HCT116 (cell line): ENCODE results near the gene SIGMAR1. TPM values are rescaled to one million over a fixed set of nuclear protein-coding genes. Genes with fewer than 3 reads are reported as not detected.

Experiments used
- ATAC-seq: fragments of 200-7000 bp; cut with Tn5 transposase; 2 replicates; pipeline ENCODE4 v1.9.1; 2020; ENCODE audit warnings: mild to moderate bottlenecking, moderate library complexity
- BruUV-seq: library from RNA; stranded (reverse); fragments of 400-500 nt; replicated peaks from 2 replicates; lab custom pipeline; 2021; lab: Mats Ljungman, UMichigan
- CTCF ChIA-PET: fragments of 300-600 bp; sonication (Branson Sonifier 250); formaldehyde crosslinking; loops from one replicate; lab custom pipeline; 2021; ENCODE audit warnings: antibody characterized with exemption; lab: Charles Lee
- POLR2A ChIA-PET: fragments of 300-600, 350-600 bp; sonication (Branson Sonifier 250); formaldehyde crosslinking; loops from one replicate; lab custom pipeline; 2021; ENCODE audit warnings: antibody characterized with exemption; lab: Charles Lee
- RAD21 ChIA-PET, 2 experiments: fragments of 300-600 bp; sonication (Branson Sonifier 250); formaldehyde crosslinking; loops; one replicate each; lab custom pipeline; 2023; ENCODE audit warnings: low total read pairs in 2 of 2; ENCODE audit not compliant: uncharacterized antibody in 2 of 2, unreplicated experiment in 2 of 2, low non-redundant PET in 1 of 2; lab: Charles Lee
- DNase-seq: peaks from one replicate; pipeline ENCODE4 v3.0.0-alpha.2; 2010; ENCODE audit warnings: low read depth, low spot score
- H2AFZ ChIP-seq: fragments of 200-600 bp; shearing (Covaris generic), sonication (generic); 2 replicates; pipeline ENCODE4 v1.6.1; 2017; ENCODE audit warnings: low read depth, mixed run types, mixed read lengths, antibody characterized with exemption, low read length; ENCODE audit not compliant: poor library complexity, severe bottlenecking
- H3K27ac ChIP-seq: 2 replicates; pipeline ENCODE4 v1.5.1; 2012; ENCODE audit warnings: low read depth, low read length
- H3K27me3 ChIP-seq: fragments of 200-600 bp; sonication (generic); 2 replicates; pipeline ENCODE4 v1.6.1; 2016; ENCODE audit warnings: mixed run types, low read length, mixed read lengths; ENCODE audit not compliant: insufficient read depth
- H3K36me3 ChIP-seq, 2 experiments: fragments of 200-500 bp in 1 of 2; fragments of 200-600 bp in 1 of 2; sonication (Bioruptor generic) in 1 of 2; sonication (generic) in 1 of 2; 2 replicates each; pipeline versions ENCODE4 v1.5.1 to v1.6.1; 2014 to 2016; ENCODE audit warnings: low read length in 2 of 2, inconsistent platforms in 1 of 2, mixed read lengths in 1 of 2, mixed run types in 1 of 2; ENCODE audit not compliant: insufficient read depth in 2 of 2, control insufficient read depth in 1 of 2
- H3K4me1 ChIP-seq, 2 experiments: fragments of 200-600 bp in 1 of 2; sonication (generic) in 1 of 2; 2 replicates each; pipeline versions ENCODE4 v1.5.1 to v1.6.1; 2012 to 2017; ENCODE audit warnings: low read length in 2 of 2, inconsistent platforms in 1 of 2, mild to moderate bottlenecking in 1 of 2, mixed read lengths in 1 of 2, mixed run types in 1 of 2, moderate library complexity in 1 of 2; ENCODE audit not compliant: insufficient read depth in 2 of 2, control insufficient read depth in 1 of 2
- H3K4me2 ChIP-seq: fragments of 200-600 bp; sonication (generic); 2 replicates; pipeline ENCODE4 v1.6.1; 2017; ENCODE audit warnings: mixed run types, low read length, mixed read lengths
- H3K4me3 ChIP-seq, 2 experiments: fragments of 200-600 bp in 1 of 2; sonication (generic) in 1 of 2; replicated peaks in 1 of 2; 2 replicates each; pipeline ENCODE4 v1.5.1; 2011 to 2016; ENCODE audit warnings: low read length in 2 of 2, control low read depth in 1 of 2, low read depth in 1 of 2, mild to moderate bottlenecking in 1 of 2, mixed read lengths in 1 of 2, mixed run types in 1 of 2
- H3K79me2 ChIP-seq: fragments of 200-600 bp; sonication (generic); 2 replicates; pipeline ENCODE4 v1.6.1; 2017; ENCODE audit warnings: mild to moderate bottlenecking, mixed run types, low read length, moderate library complexity, mixed read lengths; ENCODE audit not compliant: insufficient read depth
- H3K9ac ChIP-seq: fragments of 200-600 bp; sonication (generic); 2 replicates; pipeline ENCODE4 v1.6.1; 2016; ENCODE audit warnings: low read length, mixed read lengths
- H3K9me2 ChIP-seq: fragments of 200-600 bp; sonication (generic), shearing (Covaris generic); 2 replicates; pipeline ENCODE4 v1.6.1; 2017; ENCODE audit warnings: mixed run types, mild to moderate bottlenecking, moderate library complexity; ENCODE audit not compliant: insufficient read depth
- H3K9me3 ChIP-seq, 2 experiments: fragments of 200-500 bp in 1 of 2; fragments of 200-600 bp in 1 of 2; sonication (Bioruptor generic) in 1 of 2; sonication (generic) in 1 of 2; 2 replicates each; pipeline ENCODE4 v1.6.1; 2014 to 2017; ENCODE audit warnings: low read length in 2 of 2, mixed read lengths in 2 of 2, inconsistent platforms in 1 of 2, low read depth in 1 of 2, mild to moderate bottlenecking in 1 of 2, mixed run types in 1 of 2, moderate library complexity in 1 of 2; ENCODE audit not compliant: control insufficient read depth in 1 of 2, insufficient read depth in 1 of 2
- H4K20me1 ChIP-seq: fragments of 200-600 bp; sonication (generic), shearing (Covaris generic); 2 replicates; pipeline ENCODE4 v1.6.1; 2017; ENCODE audit warnings: mixed run types, mild to moderate bottlenecking, moderate library complexity; ENCODE audit not compliant: insufficient read depth
- CBX3 ChIP-seq: IDR thresholded peaks from 2 replicates; pipeline ENCODE4 v1.6.1; 2012; ENCODE audit warnings: low read depth
- CEBPB ChIP-seq: IDR thresholded peaks from 2 replicates; pipeline ENCODE4 v1.6.1; 2012; ENCODE audit warnings: low read depth
- ELF1 ChIP-seq: IDR thresholded peaks from 2 replicates; pipeline ENCODE4 v1.6.1; 2012; ENCODE audit warnings: low read depth, borderline replicate concordance
- EZH2phosphoT487 ChIP-seq: fragments of 200-600 bp; IDR thresholded peaks from 2 replicates; pipeline ENCODE4 v1.6.1; 2018; ENCODE audit warnings: antibody characterized with exemption, borderline replicate concordance
- JUND ChIP-seq: IDR thresholded peaks from 2 replicates; pipeline ENCODE4 v1.6.1; 2012
- MAX ChIP-seq: IDR thresholded peaks from 2 replicates; pipeline ENCODE4 v1.6.1; 2012
- SIN3A ChIP-seq: IDR thresholded peaks from 2 replicates; pipeline ENCODE4 v1.6.1; 2012; ENCODE audit warnings: low read depth
- SP1 ChIP-seq: IDR thresholded peaks from 2 replicates; pipeline ENCODE4 v1.6.1; 2012; ENCODE audit warnings: low read depth
- YY1 ChIP-seq: IDR thresholded peaks from 2 replicates; pipeline ENCODE4 v1.6.1; 2011; ENCODE audit warnings: low read length, low read depth, moderate library complexity, mild to moderate bottlenecking; ENCODE audit not compliant: insufficient replicate concordance; ENCODE audit errors: extremely low read depth
- ZBTB33 ChIP-seq: IDR thresholded peaks from 2 replicates; pipeline ENCODE4 v1.6.1; 2011; ENCODE audit warnings: mild to moderate bottlenecking, low read length, moderate library complexity; ENCODE audit not compliant: insufficient replicate concordance; ENCODE audit errors: extremely low read depth
- intact Hi-C: fragments of 100-400 bp; cut with micrococcal nuclease; formaldehyde crosslinking; loops from 2 replicates; pipeline ENCODE4 v1.10.0; 2022
- total RNA-seq: library from RNA; stranded (reverse); gene quantifications from one replicate; pipeline ENCODE4 v1.2.1, GENCODE V29; 2021; ENCODE audit not compliant: unreplicated experiment
- TF ChIP-seq, protein P1 (sequence below), 3 experiments: fragments of 200-600 bp in 1 of 3; sonication (generic) in 1 of 3; IDR thresholded peaks in 2 of 3; conservative IDR thresholded peaks in 1 of 3; 2 replicates each; pipeline ENCODE4 v1.5.1; 2012 to 2017; ENCODE audit warnings: low read depth in 2 of 3, low read length in 2 of 3, antibody characterized with exemption in 1 of 3, borderline replicate concordance in 1 of 3, control low read depth in 1 of 3, mild to moderate bottlenecking in 1 of 3, mixed read lengths in 1 of 3, mixed run types in 1 of 3, moderate library complexity in 1 of 3; ENCODE audit not compliant: insufficient read depth in 1 of 3
- TF ChIP-seq, protein P2 (sequence below): IDR thresholded peaks from 2 replicates; pipeline ENCODE4 v1.6.1; 2012; ENCODE audit warnings: low read depth

SIGMAR1 gene
- total RNA-seq, 1 experiment from 2014 or later: 109 TPM

DNA sequence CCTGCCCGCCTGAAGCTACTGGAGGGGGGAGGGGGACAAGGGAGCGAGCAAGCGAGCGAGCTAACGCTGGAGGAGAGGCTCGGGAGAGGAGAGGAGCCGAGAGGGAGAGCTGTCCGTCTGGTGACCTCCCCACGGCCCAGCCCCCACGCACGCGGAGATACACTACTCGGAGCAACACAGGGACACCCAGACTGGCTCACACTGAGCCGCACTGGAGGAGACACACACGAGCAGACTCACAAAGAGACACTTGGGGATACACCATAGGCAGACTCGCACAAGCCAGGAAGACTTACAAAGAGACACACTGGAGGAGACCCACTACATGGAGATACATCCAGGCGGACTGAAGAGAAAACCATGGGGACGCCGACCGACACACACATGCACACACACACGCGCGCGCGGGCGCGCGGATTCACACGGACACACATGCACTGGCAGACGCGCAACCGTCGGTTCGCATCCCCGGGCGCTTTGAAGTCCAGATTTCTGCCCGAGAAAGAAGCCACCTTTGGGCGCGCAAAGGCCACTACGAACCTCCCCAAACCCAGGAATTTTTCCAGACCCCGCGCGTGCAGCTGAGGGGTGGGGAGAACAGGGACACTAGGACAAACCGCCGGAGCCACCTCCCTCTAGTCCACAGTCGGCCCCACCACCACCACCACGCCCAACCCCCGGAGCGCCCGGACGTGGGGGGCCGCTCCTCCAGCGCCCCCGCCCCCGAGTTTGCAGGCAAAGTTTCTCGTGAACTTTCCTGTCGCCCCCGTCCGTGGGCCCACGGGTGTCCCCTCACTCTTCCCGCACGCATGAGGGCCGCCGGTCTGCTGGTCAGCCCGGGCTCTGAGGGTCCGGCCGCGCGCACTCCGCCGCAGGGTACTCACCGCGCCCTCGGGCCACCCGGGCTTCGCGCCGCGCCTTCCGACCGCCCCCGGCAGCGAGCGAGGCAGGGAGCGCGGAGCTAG, 48.6 kb downstream of the SIGMAR1 start:
- POLR2A ChIA-PET: no interaction called here
- intact Hi-C loops: no loop called here
- H4K20me1 ChIP-seq: no peaks in the 10 kb centered on the region
- no peak for DNase-seq
- CTCF ChIA-PET: no interaction called here
- H3K4me3 ChIP-seq: no peak overlapping the region
- peaks cover 13% of the 10 kb centered on the region; the same call in 1 of the 2 replicates for H3K27me3 ChIP-seq
- RAD21 ChIA-PET: no interaction called here
- H3K9me3 ChIP-seq: no peaks in the 10 kb centered on the region
- H3K9ac ChIP-seq: no peak overlapping the region
- no TSS peak for BruUV-seq
- peaks cover 0 to 8% of the 10 kb centered on the region in 2 experiments; a peak in 2 of 4 replicates for H3K4me1 ChIP-seq
- no peaks in the 10 kb centered on the region for H3K79me2 ChIP-seq
- H3K9me2 ChIP-seq: no peaks in the 10 kb centered on the region
- H3K36me3 ChIP-seq: no peaks in the 10 kb centered on the region
- no peak overlapping the region for H3K27ac ChIP-seq
- ATAC-seq: no peak
- TF ChIP-seq CEBPB (no peak), SP1 (no peak), ELF1 (no peak), MAX (no peak), EZH2phosphoT487 (no peak), YY1 (no peak), ZBTB33 (no peak), CBX3 (no peak), JUND (no peak), SIN3A (no peak)
- TF ChIP-seq, protein P1, sequence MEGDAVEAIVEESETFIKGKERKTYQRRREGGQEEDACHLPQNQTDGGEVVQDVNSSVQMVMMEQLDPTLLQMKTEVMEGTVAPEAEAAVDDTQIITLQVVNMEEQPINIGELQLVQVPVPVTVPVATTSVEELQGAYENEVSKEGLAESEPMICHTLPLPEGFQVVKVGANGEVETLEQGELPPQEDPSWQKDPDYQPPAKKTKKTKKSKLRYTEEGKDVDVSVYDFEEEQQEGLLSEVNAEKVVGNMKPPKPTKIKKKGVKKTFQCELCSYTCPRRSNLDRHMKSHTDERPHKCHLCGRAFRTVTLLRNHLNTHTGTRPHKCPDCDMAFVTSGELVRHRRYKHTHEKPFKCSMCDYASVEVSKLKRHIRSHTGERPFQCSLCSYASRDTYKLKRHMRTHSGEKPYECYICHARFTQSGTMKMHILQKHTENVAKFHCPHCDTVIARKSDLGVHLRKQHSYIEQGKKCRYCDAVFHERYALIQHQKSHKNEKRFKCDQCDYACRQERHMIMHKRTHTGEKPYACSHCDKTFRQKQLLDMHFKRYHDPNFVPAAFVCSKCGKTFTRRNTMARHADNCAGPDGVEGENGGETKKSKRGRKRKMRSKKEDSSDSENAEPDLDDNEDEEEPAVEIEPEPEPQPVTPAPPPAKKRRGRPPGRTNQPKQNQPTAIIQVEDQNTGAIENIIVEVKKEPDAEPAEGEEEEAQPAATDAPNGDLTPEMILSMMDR (IDR thresholded peaks at IDR 0.05 in 2 of 3, conservative IDR thresholded peaks at IDR 0.05 in 1 of 3; ENCODE audit: borderline replicate concordance in 1 of 3, insufficient read depth in 1 of 3, low read depth in 2 of 3, low read length in 2 of 3): no peak
- TF ChIP-seq, protein P2, sequence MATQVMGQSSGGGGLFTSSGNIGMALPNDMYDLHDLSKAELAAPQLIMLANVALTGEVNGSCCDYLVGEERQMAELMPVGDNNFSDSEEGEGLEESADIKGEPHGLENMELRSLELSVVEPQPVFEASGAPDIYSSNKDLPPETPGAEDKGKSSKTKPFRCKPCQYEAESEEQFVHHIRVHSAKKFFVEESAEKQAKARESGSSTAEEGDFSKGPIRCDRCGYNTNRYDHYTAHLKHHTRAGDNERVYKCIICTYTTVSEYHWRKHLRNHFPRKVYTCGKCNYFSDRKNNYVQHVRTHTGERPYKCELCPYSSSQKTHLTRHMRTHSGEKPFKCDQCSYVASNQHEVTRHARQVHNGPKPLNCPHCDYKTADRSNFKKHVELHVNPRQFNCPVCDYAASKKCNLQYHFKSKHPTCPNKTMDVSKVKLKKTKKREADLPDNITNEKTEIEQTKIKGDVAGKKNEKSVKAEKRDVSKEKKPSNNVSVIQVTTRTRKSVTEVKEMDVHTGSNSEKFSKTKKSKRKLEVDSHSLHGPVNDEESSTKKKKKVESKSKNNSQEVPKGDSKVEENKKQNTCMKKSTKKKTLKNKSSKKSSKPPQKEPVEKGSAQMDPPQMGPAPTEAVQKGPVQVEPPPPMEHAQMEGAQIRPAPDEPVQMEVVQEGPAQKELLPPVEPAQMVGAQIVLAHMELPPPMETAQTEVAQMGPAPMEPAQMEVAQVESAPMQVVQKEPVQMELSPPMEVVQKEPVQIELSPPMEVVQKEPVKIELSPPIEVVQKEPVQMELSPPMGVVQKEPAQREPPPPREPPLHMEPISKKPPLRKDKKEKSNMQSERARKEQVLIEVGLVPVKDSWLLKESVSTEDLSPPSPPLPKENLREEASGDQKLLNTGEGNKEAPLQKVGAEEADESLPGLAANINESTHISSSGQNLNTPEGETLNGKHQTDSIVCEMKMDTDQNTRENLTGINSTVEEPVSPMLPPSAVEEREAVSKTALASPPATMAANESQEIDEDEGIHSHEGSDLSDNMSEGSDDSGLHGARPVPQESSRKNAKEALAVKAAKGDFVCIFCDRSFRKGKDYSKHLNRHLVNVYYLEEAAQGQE: no peak
- H3K4me2 ChIP-seq: no peak overlapping the region
- H2AFZ ChIP-seq: no peak overlapping the region
